OCI-LY1 (cell line): Measurements from ENCODE around the gene THRAP3.

Source experiments
- H2AFZ ChIP-seq: fragments of 200-600 bp; sonication (generic), shearing (Covaris generic); 2 replicates; pipeline ENCODE4 v1.6.0; 2014; ENCODE audit warnings: antibody characterized with exemption, mild to moderate bottlenecking, low read length
- H3F3A ChIP-seq: fragments of 200-600 bp; sonication (generic), shearing (Covaris generic); 2 replicates; pipeline ENCODE4 v1.6.0; 2014; ENCODE audit warnings: mild to moderate bottlenecking, antibody characterized with exemption, low read length, moderate library complexity; ENCODE audit not compliant: insufficient read depth
- H3K27ac ChIP-seq: fragments of 200-600 bp; sonication (generic); 2 replicates; pipeline ENCODE4 v1.5.1; 2014; ENCODE audit warnings: low read length, mixed run types, mild to moderate bottlenecking, low read depth; ENCODE audit not compliant: poor library complexity, severe bottlenecking
- H3K27me3 ChIP-seq: fragments of 200-600 bp; sonication (generic); 2 replicates; pipeline ENCODE4 v1.6.0; 2014; ENCODE audit warnings: antibody characterized with exemption, mild to moderate bottlenecking, low read length, moderate library complexity; ENCODE audit not compliant: insufficient read depth
- H3K36me3 ChIP-seq: fragments of 200-600 bp; sonication (generic); 2 replicates; pipeline ENCODE4 v1.6.1; 2014; ENCODE audit warnings: mild to moderate bottlenecking, antibody characterized with exemption, low read length, moderate library complexity, mixed read lengths; ENCODE audit not compliant: insufficient read depth
- H3K4me1 ChIP-seq: fragments of 200-600 bp; sonication (generic); 2 replicates; pipeline ENCODE4 v1.5.1; 2014; ENCODE audit warnings: mild to moderate bottlenecking, low read length, moderate library complexity; ENCODE audit not compliant: insufficient read depth, severe bottlenecking
- H3K4me2 ChIP-seq: fragments of 200-600 bp; sonication (generic), shearing (Covaris generic); 2 replicates; pipeline ENCODE4 v1.6.1; 2014; ENCODE audit warnings: low read length
- H3K4me3 ChIP-seq: fragments of 200-600 bp; sonication (generic); 2 replicates; pipeline ENCODE4 v1.5.1; 2014; ENCODE audit warnings: low read length, low read depth, mild to moderate bottlenecking, mixed read lengths; ENCODE audit not compliant: poor library complexity, severe bottlenecking
- H3K79me2 ChIP-seq: fragments of 200-600 bp; shearing (Covaris generic); 2 replicates; pipeline ENCODE4 v1.6.1; 2016; ENCODE audit warnings: mixed run types, low read length, mixed read lengths; ENCODE audit not compliant: insufficient read depth
- H3K9ac ChIP-seq: fragments of 200-600 bp; sonication (generic), shearing (Covaris generic); 2 replicates; pipeline ENCODE4 v1.6.1; 2014; ENCODE audit warnings: mild to moderate bottlenecking, low read length, mixed read lengths
- H3K9me2 ChIP-seq: fragments of 200-600 bp; sonication (generic), shearing (Covaris generic); 2 replicates; pipeline ENCODE4 v1.6.1; 2014; ENCODE audit warnings: low read depth, mild to moderate bottlenecking, low read length, mixed read lengths
- H3K9me3 ChIP-seq: fragments of 200-600 bp; shearing (Covaris generic); 2 replicates; pipeline ENCODE4 v1.6.1; 2014; ENCODE audit warnings: low read length, mixed read lengths
- H4K20me1 ChIP-seq: fragments of 200-600 bp; sonication (generic), shearing (Covaris generic); 2 replicates; pipeline ENCODE4 v1.6.0; 2016; ENCODE audit warnings: mild to moderate bottlenecking, low read length; ENCODE audit not compliant: insufficient read depth
- CTCF ChIP-seq: fragments of 200-600 bp; sonication (generic), shearing (Covaris generic); IDR thresholded peaks from 2 replicates; pipeline ENCODE4 v1.5.1; 2017; ENCODE audit warnings: mild to moderate bottlenecking, antibody characterized with exemption, low read length, moderate library complexity, mixed read lengths
- EZH2 ChIP-seq: fragments of 200-600 bp; sonication (generic), shearing (Covaris generic); IDR thresholded peaks from 2 replicates; pipeline ENCODE4 v1.8.0; 2017; ENCODE audit warnings: borderline replicate concordance, mixed run types, mild to moderate bottlenecking, antibody characterized with exemption, low read length, moderate library complexity, mixed read lengths

Gene THRAP3

GRCh38 chr1:36223996-36224536 is at the start of gene THRAP3:
TSS of gene THRAP3 (plus strand) at chr1:36224443. CDS start at chr1:36282564, 58,121 bp downstream.
- H3F3A ChIP-seq: no peaks in the 10 kb centered on the region
- H3K9me3 ChIP-seq: no peaks in the 10 kb centered on the region
- peak within 1 kb of the TSS; percentile 48; the same call in 1 of the 2 replicates for H2AFZ ChIP-seq
- peaks cover 45% of the 10 kb centered on the region for H3K79me2 ChIP-seq
- peak within 1 kb of the TSS; percentile 82 for H3K4me2 ChIP-seq
- H3K9me2 ChIP-seq: no peaks in the 10 kb centered on the region
- peak within 1 kb of the TSS; percentile 85 for H3K9ac ChIP-seq
- H4K20me1 ChIP-seq: 0 out of 2 replicates have a peak, but pooled peaks cover 4% of the 10 kb centered on the region
- H3K27me3 ChIP-seq: no peaks in the 10 kb centered on the region
- H3K27ac ChIP-seq: peak within 1 kb of the TSS; percentile 93
- H3K4me1 ChIP-seq: peaks cover 31% of the 10 kb centered on the region
- H3K36me3 ChIP-seq: peaks cover 36% of the 10 kb centered on the region
- peak within 1 kb of the TSS; percentile 81 for H3K4me3 ChIP-seq
- TF ChIP-seq CTCF: no peak
- no peak for TF ChIP-seq EZH2

- H3K9me2 ChIP-seq: no peaks in the 10 kb centered on the region
- TF ChIP-seq EZH2 (no peak), CTCF (no peak)
- H3K4me2 ChIP-seq: peak overlapping the region; percentile 37; the same call in 1 of the 2 replicates
- peaks cover 84% of the 10 kb centered on the region for H3K36me3 ChIP-seq
- no peaks in the 10 kb centered on the region for H3K27me3 ChIP-seq
- no peaks in the 10 kb centered on the region for H4K20me1 ChIP-seq
- peak overlapping the region; percentile 12; the same call in 1 of the 2 replicates for H3K9ac ChIP-seq
- no peaks in the 10 kb centered on the region for H3F3A ChIP-seq
- peaks cover 24% of the 10 kb centered on the region for H3K4me1 ChIP-seq
- no peak overlapping the region for H3K4me3 ChIP-seq
- H3K9me3 ChIP-seq: no peaks in the 10 kb centered on the region
- H2AFZ ChIP-seq: no peak overlapping the region
- peak overlapping the region; percentile 91 for H3K27ac ChIP-seq
- H3K79me2 ChIP-seq: no peaks in the 10 kb centered on the region
Observed at GRCh38 chr1:36174713-36175112, 49.5 kb upstream of the THRAP3 start.

- peak overlapping the region; percentile 91 for H3K27ac ChIP-seq
- H3K79me2 ChIP-seq: no peaks in the 10 kb centered on the region
Observed at GRCh38 chr1:36175137-36176095, 48.8 kb upstream of the THRAP3 start.

More at GRCh38 chr1:36175137-36176095, 48.8 kb upstream of the THRAP3 start:
- Histone ChIP-seq H3K4me2 (peak overlapping the region; percentile 37; the same call in 1 of the 2 replicates), H3K36me3 (peaks cover 85% of the 10 kb centered on the region), H3K9me2 (no peaks in the 10 kb centered on the region), H3K4me1 (peaks cover 24% of the 10 kb centered on the region), H3K9ac (peak overlapping the region; percentile 12; the same call in 1 of the 2 replicates), H3K9me3 (no peaks in the 10 kb centered on the region), H3K4me3 (no peak overlapping the region), H3K27me3 (no peaks in the 10 kb centered on the region), H4K20me1 (no peaks in the 10 kb centered on the region), H3F3A (no peaks in the 10 kb centered on the region), H2AFZ (no peak overlapping the region)
- no peak for TF ChIP-seq EZH2
- no peak for TF ChIP-seq CTCF
